HG03175 (cell line): ENCODE data around the gene CLDN4.
"Not testable (repeated sequence)": the region's sequence is repeated elsewhere in the genome, so short reads cannot be mapped to it uniquely, and the experiment has no call there.

Experiments
- ATAC-seq: cut with Tn5 transposase; IDR thresholded peaks from one replicate; pipeline ENCODE4 v1.9.1; 2021; ENCODE audit warnings: mild to moderate bottlenecking, moderate library complexity; ENCODE audit not compliant: unreplicated experiment

The CLDN4 gene

DNA sequence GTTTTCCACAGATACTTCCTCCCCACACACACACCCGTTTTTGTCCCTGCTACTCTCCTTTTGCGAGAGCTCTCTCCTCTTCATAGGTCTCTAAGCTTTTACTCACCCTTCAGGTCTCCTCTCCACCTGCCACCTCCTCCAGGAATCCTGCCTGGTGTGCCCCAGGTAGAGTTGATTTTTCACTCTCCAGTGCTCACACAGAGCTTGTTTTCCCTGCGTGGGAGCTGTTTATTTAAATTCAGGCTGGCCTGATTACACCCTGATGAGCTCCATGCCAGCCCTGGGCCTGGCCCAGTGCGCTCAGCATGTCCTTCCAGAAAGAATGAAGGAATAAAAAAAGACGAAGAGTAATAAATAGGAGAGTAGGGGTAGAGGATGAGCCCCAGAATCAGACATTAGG, 7.5 kb upstream of the CLDN4 start:
- no peak for ATAC-seq

DNA sequence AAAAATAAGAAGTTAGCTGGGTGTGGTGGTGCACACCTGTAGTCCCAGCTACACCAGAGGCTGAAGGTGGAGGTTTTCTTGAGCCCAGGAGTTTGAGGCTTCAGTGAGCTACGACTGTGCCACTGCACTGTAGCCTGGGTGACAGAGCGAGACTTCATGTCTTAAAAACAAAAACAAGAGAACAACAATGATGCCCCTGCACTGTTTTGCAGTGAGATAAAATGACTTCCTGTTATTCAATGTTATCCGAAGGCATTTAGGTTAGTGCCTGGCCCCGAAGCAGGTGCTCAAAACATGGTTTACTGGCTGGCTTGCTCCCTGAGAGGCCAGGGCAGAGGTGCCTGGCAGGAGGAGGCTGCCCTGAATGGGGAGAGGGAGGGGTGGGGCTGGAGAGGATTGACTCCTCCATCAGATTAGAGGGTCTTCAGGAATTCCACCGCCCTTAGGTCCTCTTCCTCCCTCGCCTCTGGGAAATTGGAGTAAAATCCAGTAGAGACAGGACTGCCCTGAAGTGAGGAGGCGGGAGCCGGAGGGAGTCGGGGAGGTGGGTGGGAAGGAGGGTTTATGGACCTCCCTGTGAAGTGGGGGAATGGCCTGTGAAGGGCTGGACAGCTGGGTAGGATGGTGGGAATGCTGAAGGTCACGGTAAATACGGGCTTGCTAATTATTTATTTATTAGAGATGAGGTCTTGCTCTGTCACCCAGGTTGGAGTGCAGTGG, 6.8 kb upstream of the CLDN4 start:
- ATAC-seq, result no peak

GRCh38 chr7:73824986-73825385, 5.8 kb upstream of the CLDN4 start:
- ATAC-seq, result no peak

DNA sequence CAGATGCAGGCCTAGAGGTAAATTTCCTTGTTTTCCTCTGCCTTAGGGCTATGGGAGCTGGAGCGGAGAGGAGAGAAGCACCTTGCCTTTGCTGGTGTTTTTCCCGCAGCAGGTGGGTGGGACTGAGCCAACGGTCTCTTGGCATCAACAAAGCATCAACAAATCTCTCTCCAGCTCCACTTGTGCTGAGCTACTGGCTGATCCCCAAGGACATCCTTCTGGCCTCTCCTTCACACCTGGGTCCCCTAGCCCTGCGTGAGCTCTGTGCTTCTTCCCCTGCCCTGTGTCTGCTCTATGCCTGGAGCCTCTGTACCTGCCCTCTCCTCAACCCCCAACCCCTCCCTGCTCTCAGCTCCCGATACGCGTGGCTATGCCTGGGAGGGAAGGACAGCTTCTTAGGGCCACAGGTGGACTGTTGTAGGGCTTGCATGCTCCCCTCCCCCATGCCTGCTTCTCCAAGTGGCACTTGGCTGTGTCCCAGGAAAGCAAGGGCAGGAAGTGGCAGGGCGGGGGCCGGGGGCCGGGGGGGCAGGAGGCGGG, 3.2 kb upstream of the CLDN4 start:
- no peak for ATAC-seq

DNA sequence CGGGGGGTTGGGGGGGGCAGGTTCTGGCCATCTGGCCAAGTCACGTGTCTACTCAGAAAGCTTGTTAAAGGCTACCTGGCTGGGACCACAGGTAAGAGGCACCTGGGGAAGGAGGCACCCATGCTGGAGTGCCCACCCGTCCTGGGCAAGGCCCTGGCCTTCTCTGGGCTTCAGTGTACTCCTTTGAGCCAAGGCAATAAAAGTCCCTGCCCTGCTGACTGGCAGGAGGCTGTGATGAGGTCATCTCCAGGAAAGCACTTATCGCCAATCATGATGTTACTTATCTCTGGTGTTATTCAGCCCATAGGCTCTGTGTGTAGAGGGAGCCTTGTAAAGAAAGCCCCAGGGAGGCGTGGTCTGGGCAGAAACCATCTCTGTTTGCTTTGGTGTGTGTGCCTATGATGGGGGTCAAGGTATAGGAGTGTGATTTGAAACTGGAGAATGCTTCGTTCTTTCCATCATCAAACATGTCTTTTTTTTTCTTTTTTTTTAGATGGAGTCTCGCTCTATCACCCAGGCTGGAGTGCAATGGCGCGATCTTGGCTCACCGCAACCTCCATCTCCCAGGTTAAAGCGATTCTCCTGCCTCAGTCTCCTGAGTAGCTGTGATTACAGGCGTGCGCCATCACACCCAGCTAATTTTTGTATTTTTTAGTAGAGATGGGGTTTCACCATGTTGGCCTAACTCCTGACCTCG, 2.5 kb upstream of the CLDN4 start:
- no peak for ATAC-seq

- ATAC-seq, result no peak
These were observed 1.8 kb upstream of the CLDN4 start for GRCh38 chr7:73828972-73829371.

DNA sequence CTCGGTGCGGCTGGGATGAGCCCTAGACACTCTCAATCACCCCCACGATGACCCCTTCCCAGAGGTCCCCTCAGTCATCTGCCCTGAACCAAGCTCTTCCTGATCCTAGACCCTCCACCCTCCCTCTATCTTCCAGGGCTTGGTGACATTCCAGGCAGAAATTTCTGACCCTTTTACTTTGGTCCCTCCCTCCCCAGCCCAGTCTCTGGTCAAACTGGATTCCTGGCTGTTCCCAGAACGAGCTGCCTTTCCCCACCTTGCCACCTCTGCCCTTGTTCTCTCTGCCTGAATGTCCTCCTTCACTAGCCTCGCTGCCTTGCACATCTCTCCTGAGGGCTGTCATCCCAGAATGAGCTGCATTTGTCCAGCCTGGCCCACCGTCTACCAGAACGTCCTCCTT, 1.3 kb upstream of the CLDN4 start:
- ATAC-seq, result no peak

GRCh38 chr7:73829921-73830680, 695 bp upstream of the CLDN4 start:
- no peak for ATAC-seq

DNA sequence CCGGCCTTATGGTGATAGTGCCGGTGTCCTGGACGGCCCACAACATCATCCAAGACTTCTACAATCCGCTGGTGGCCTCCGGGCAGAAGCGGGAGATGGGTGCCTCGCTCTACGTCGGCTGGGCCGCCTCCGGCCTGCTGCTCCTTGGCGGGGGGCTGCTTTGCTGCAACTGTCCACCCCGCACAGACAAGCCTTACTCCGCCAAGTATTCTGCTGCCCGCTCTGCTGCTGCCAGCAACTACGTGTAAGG, 713 bp downstream of the CLDN4 start:
- no peak for ATAC-seq

DNA sequence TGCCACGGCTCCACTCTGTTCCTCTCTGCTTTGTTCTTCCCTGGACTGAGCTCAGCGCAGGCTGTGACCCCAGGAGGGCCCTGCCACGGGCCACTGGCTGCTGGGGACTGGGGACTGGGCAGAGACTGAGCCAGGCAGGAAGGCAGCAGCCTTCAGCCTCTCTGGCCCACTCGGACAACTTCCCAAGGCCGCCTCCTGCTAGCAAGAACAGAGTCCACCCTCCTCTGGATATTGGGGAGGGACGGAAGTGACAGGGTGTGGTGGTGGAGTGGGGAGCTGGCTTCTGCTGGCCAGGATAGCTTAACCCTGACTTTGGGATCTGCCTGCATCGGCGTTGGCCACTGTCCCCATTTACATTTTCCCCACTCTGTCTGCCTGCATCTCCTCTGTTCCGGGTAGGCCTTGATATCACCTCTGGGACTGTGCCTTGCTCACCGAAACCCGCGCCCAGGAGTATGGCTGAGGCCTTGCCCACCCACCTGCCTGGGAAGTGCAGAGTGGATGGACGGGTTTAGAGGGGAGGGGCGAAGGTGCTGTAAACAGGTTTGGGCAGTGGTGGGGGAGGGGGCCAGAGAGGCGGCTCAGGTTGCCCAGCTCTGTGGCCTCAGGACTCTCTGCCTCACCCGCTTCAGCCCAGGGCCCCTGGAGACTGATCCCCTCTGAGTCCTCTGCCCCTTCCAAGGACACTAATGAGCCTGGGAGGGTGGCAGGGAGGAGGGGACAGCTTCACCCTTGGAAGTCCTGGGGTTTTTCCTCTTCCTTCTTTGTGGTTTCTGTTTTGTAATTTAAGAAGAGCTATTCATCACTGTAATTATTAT, 1.2 kb downstream of the CLDN4 start:
- no peak for ATAC-seq

DNA sequence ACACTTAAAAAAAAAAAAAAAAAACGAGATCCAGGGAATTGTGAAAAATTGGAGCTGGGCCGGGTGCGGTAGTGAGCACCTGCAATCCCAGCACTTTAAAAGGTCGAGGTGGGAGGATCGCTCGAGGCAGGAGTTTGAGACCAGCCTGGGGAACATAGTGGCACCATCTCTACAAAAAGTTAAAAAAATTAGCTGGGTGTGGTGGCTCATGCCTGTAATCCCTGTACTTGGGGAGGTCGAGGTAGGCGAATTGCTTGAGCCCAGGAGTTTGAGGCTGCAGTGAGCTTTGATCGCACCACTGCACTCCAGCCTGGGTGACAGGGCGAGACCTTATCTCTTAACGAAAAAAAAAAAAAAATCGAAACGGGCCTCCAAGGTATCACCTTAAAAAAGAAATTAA, 2.0 kb downstream of the CLDN4 start:
- no peak for ATAC-seq

- no peak for ATAC-seq
These were observed 2.6 kb downstream of the CLDN4 start for GRCh38 chr7:73833251-73833919.

DNA sequence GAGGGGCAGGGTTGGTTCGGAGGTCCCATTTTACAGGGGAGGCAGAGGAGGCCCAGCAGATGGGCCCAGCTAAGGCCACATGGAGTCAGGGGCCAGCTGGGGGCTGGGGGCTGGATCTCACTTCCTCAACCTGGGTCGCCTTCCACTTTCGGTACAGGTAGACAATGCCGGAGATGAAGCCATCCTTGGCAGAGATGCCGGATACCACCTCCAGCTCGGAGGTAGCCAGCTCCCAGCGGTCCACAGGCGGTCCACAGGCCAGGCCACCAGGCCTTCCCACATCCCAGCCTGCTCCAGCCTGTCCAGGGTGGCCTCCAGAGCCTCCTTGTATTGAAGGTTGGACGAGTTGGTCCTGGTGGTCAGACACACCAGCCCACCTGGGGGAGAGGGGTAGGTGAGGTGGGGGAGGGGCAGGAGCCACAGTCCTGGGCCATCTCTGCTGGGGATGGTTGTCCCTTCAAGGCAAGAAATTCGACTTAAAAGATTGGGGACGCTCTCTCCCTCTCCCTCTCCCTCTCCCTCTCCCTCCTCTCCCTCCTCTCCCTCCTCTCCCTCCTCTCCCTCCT, 3.9 kb downstream of the CLDN4 start:
- ATAC-seq, result no peak

- ATAC-seq, result not testable (repeated sequence)
These were observed 6.4 kb downstream of the CLDN4 start for GRCh38 chr7:73837167-73837566.

- ATAC-seq, result no peak
These were observed 7.8 kb downstream of the CLDN4 start for GRCh38 chr7:73838642-73839041.

DNA sequence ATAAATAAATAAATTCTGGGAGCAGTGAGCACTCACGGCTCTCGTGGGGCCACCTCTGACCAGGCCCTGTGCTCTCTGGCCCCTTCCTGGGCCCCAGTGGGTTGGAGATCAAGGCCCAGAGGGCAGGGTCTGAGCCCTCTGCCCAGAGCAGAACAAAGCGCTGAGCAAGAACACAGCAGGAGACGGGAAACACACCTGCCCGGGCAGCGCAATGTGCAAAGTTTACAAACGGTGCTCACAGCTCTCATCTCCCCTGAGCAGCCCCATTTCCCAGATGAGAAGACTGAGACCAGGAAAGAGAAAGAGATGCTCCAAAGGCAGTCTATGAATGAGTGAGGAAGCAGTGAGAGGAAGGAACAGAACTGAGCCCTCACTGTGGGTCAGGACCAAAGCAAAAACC, 8.5 kb downstream of the CLDN4 start:
- ATAC-seq, result no peak

DNA sequence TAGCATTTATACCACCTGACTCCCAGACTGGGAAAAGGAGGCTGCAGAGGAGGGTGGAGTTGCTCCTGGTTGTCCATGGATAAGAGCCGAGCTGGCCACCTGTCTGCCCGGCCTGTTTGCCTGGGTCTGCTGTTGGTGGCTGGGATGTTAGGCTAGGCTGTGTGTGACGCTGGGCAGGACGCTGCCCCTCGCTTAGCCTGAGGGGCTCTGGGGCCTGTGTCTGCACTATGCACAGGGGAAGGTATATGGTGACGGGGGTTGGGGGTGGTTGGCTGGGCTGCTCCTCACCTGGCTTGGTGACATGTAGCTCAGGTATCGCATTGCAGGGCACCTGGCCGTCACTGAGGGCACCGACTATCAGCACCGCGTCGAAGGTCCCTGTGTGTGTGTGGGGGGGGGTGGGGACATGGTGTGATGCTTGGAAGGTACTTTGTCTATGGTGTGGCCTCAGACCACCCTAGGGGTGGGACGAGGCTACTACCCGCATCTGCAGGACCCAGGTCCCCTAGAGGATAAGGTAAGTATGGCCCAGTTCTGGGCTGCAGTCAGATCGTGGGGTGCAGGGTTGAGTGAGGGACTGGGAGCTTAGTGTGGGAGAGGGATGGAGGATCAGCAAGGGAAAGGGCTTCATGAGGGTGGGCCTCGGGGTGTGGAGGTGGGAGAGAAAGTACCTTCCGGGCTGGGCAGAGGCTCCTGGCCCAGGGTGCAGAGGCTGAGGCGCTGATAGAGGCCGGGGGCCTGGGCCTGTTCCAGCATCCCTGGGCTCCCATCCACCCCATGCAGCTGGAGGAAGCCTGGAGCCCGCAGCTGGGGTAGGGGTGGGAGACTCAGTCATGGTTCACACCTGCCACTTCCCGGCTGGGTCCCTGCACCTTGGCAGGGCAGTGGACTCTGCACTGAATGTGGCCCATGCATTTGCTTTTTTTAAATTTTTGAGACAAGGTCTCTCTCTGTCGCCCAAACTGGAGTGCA, 9.2 kb downstream of the CLDN4 start:
- ATAC-seq, result no peak

DNA sequence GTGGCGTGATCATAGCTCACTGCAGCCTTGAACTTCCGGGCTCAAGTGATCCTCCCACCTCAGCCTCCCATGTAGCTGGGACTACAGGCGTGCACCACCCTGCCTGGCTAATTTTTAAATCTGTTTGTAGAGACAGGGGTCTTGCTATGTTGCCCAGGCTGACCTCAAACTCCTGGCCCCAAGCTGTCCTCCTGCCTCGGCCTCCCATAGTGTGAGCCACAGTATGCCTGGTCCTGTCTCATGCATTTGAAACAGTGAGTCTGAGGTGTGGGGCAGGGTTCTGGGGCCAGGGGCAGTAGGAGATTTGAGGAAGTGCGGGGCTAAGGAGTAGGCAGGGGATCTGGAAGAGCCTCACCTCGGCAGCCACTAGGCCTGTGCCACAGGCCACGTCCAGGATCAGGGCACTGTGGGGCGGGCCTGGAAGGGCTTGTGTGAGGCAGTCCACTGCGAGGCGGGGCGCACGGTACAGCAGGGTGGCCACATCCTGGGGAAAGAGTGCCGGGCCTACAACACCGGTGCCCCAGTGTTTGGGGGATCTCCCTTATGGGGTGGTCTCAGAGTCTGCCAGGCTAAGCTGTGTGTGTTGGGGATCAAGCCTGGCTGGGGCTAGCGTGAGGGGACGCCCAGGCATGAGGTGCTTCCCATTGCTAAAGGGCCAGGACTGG, 10.1 kb downstream of the CLDN4 start:
- no peak for ATAC-seq

DNA sequence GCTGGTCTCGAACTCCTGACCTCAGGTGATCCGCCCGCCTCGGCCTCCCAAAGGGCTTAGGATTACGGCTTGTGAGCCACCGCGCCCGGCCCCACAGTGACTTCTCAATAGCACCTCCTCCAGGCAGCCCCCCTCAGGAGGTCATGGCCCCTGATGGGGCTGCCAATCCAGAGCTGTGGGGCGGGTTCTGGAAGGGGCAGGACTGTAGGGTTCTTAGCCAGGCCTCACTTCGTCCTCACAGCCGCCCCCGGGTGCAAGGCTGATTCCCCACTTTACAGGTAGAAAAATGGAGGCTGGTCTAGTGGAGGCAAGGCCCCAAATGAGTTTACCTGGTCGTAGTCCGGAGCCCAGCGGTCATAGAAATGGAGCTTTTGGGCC, 10.9 kb downstream of the CLDN4 start:
- no peak for ATAC-seq
